Epithelial cell of proximal tubule (primary cell): ENCODE data around the gene NXF1. TPM values are rescaled to one million over a fixed set of nuclear protein-coding genes. Genes with fewer than 3 reads are reported as not detected.

Experiments
- DNase-seq: peaks from one replicate; pipeline ENCODE4 v3.0.0-alpha.2; 2011; ENCODE audit warnings: low read depth
- H3K4me3 ChIP-seq: 2 replicates; pipeline ENCODE4 v1.5.1; 2011; ENCODE audit warnings: low read depth, mild to moderate bottlenecking, low read length
- CTCF ChIP-seq: conservative IDR thresholded peaks from 2 replicates; pipeline ENCODE4 v1.5.1; 2012; ENCODE audit warnings: low read depth, mild to moderate bottlenecking, low read length
- total RNA-seq: library from RNA; depleted of rRNA; stranded (reverse); fragments of >200 nt; gene quantifications from 2 replicates; pipeline ENCODE4 v1.2.3, GENCODE V29; 2015

Gene NXF1
- total RNA-seq, 1 donor from 2014 or later: 49.4 TPM

- H3K4me3 ChIP-seq: peak overlapping the region; percentile 93
- DNase-seq: no peak
- no peak for TF ChIP-seq CTCF
Observed at GRCh38 chr11:62805961-62806441, 761 bp upstream of the NXF1 start.

GRCh38 chr11:62804310-62805075 is 747 bp downstream of the NXF1 start:
- no peak for TF ChIP-seq CTCF
- peak; percentile 35 for DNase-seq
- peak overlapping the region; percentile 93 for H3K4me3 ChIP-seq

GRCh38 chr11:62801071-62801470 is 4.2 kb downstream of the NXF1 start:
- TF ChIP-seq CTCF: no peak
- no peak overlapping the region for H3K4me3 ChIP-seq
- DNase-seq: no peak

GRCh38 chr11:62799486-62799885 is 5.8 kb downstream of the NXF1 start:
- no peak for TF ChIP-seq CTCF
- DNase-seq: no peak

GRCh38 chr11:62796281-62796680 is 9.0 kb downstream of the NXF1 start:
- H3K4me3 ChIP-seq: no peak overlapping the region
- TF ChIP-seq CTCF: no peak
- no peak for DNase-seq

More at GRCh38 chr11:62799486-62799885, 5.8 kb downstream of the NXF1 start:
- no peak overlapping the region for H3K4me3 ChIP-seq

- DNase-seq: no peak
- H3K4me3 ChIP-seq: no peak overlapping the region
- TF ChIP-seq CTCF: no peak
Observed at GRCh38 chr11:62794201-62794775, 11.0 kb downstream of the NXF1 start.
